22Rv1 (cell line): Measurements from ENCODE around the gene ULK3.

Source experiments
- ZFX ChIP-seq: fragments of 450-650 bp; IDR thresholded peaks from 2 replicates; pipeline ENCODE4 v1.6.1; 2017; ENCODE audit warnings: antibody characterized with exemption, borderline replicate concordance
- TF ChIP-seq, protein P1 (sequence below): fragments of 450-650 bp; IDR thresholded peaks from 2 replicates; pipeline ENCODE4 v1.5.1; 2017; ENCODE audit warnings: mild to moderate bottlenecking

DNA sequence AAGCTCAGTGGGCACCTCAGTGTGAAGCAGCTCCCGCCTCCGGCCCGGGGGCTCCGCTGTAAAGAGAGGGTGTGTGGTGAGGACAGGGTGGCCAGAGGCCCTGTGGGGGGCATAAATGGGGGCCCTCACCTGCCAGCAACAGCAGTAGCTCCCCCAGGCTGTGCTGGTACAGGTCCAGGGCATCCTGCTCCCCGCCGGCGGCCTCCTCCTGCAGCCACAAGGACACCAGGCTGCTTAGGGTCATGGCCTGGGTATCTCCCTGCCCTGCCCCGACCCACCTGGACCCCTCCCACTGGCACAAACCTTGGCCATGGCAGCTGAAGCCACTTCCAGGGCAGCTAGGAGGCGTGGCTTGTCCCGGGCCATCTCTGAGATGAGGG is 4.8 kb downstream of the ULK3 start:
- TF ChIP-seq, protein P1, sequence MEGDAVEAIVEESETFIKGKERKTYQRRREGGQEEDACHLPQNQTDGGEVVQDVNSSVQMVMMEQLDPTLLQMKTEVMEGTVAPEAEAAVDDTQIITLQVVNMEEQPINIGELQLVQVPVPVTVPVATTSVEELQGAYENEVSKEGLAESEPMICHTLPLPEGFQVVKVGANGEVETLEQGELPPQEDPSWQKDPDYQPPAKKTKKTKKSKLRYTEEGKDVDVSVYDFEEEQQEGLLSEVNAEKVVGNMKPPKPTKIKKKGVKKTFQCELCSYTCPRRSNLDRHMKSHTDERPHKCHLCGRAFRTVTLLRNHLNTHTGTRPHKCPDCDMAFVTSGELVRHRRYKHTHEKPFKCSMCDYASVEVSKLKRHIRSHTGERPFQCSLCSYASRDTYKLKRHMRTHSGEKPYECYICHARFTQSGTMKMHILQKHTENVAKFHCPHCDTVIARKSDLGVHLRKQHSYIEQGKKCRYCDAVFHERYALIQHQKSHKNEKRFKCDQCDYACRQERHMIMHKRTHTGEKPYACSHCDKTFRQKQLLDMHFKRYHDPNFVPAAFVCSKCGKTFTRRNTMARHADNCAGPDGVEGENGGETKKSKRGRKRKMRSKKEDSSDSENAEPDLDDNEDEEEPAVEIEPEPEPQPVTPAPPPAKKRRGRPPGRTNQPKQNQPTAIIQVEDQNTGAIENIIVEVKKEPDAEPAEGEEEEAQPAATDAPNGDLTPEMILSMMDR = no peak
- no peak for TF ChIP-seq ZFX
